IMR-90 (cell line): ENCODE measurements around the gene GABRA4.
A peak's percentile ranks its signal among the peaks of the same experiment; 100 is the strongest.

ENCODE experiments used
- CEBPB ChIP-seq: IDR thresholded peaks from 2 replicates; pipeline ENCODE4 v1.6.1; 2012; ENCODE audit warnings: low read depth, low read length, improper control_type of control experiment
- CTCF ChIP-seq: conservative IDR thresholded peaks from 2 replicates; pipeline ENCODE4 v1.5.1; 2012; ENCODE audit warnings: mild to moderate bottlenecking, low read depth, low read length, improper control_type of control experiment
- RAD21 ChIP-seq: IDR thresholded peaks from 2 replicates; pipeline ENCODE4 v1.6.1; 2012; ENCODE audit warnings: low read length, improper control_type of control experiment
- RCOR1 ChIP-seq: IDR thresholded peaks from 2 replicates; pipeline ENCODE4 v1.6.1; 2012; ENCODE audit warnings: mild to moderate bottlenecking, low read length, improper control_type of control experiment; ENCODE audit not compliant: insufficient replicate concordance
- RFX5 ChIP-seq: IDR thresholded peaks from 2 replicates; pipeline ENCODE4 v1.8.0; 2012; ENCODE audit warnings: low read depth, mild to moderate bottlenecking, low read length, moderate library complexity
- USF2 ChIP-seq: fragments of 150-350 bp; IDR thresholded peaks from 2 replicates; pipeline ENCODE4 v1.6.1; 2017; ENCODE audit warnings: mild to moderate bottlenecking, antibody characterized with exemption, low read length, low read depth

- TF ChIP-seq CTCF (peak; percentile 80), CEBPB (no peak), RAD21 (peak; percentile 75), RFX5 (no peak), RCOR1 (no peak), USF2 (no peak)
Measured at GRCh38 chr4:47032405-47033106, 39.2 kb upstream of the GABRA4 start.
